Measurements from ENCODE around the gene CRYL1. TPM values are rescaled to one million over a fixed set of nuclear protein-coding genes. Genes with fewer than 3 reads are reported as not detected.

The CRYL1 gene
- total and polyA plus RNA-seq, 9 of the 15 experiments (the other 6 are each of a cell fraction or from before 2014, with no cell fraction given), result 1.0 to 6.9 (median 2.4) TPM

- TF ChIP-seq PHF8 (IDR thresholded peaks at IDR 0.05; ENCODE audit: borderline replicate concordance, low read length) (peak; percentile 75), HDAC1 (IDR thresholded peaks at IDR 0.05) (peak in 1 of 2 experiments; percentile 94; a peak in 2 of 4 replicates), SRSF3 (IDR thresholded peaks at IDR 0.05; ENCODE audit: insufficient read depth, low read length) (no peak), NKRF (IDR thresholded peaks at IDR 0.05; ENCODE audit: borderline replicate concordance) (peak; percentile 87; the same call in 1 of the 2 replicates), ZFP36 (IDR thresholded peaks at IDR 0.05; ENCODE audit: low read depth, low read length, partially characterized antibody) (no peak), ZNF77 (CRISPR knock-in tag; IDR thresholded peaks at IDR 0.05) (no peak), HEY1 (CRISPR knock-in tag; IDR thresholded peaks at IDR 0.05; ENCODE audit: borderline replicate concordance) (no peak), RB1 (IDR thresholded peaks at IDR 0.05; ENCODE audit: low read depth) (0 out of 2 replicates have a peak, but pooled peaks have one; percentile 21), SMAD4 (CRISPR knock-in tag; conservative IDR thresholded peaks at IDR 0.05) (peak; percentile 29; the same call in 1 of the 2 replicates), NFIC (IDR thresholded peaks at IDR 0.05) (peak; percentile 83), SIN3B (IDR thresholded peaks at IDR 0.05; ENCODE audit: low read depth) (peak; percentile 44; the same call in 1 of the 2 replicates)
Measured at GRCh38 chr13:20566898-20567874, 41.5 kb upstream of the CRYL1 start, which contains the start of gene IFT88 (continued).

Measured in K562 (cell line).